ENCODE data around the gene DNAH14.

The DNAH14 gene

DNA sequence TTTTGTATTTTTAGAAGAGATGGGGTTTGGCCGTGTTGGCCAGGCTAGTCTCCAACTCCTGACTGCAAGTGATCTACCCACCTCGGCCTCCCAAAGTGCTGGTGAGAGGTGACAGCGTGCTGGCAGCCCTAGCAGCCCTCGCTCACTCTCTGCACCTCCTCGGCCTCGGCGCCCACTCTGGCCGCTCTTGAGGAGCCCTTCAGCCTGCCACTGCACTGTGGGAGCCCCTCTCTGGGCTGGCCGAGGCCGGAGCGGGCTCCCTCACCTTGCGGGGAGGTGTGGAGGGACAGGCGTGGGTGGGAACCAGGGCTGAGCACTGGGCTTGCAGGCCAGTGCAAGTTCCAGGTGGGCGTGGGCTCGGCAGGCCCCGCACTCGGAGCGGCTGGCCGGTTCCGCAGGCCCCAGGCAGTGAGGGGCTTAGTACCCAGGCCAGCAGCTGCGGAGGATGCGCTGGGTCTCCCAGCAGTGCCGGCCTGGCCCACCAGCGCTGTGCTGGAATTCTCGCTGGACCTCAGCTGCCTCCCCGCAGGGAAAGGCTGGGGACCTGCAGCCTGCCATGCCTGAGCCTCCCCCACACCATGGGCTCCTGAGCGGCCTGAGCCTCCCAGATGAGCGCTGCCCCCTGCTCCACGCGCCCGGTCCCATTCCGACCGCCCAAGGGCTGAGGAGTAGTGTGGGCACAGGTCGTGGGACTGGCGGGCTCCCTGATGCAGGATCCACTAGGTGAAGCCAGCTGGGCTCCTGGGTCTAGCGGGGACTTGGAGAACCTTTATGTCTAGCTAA lies 501.8 kb downstream of the DNAH14 start:
- Histone ChIP-seq H3K36me3 (ENCODE audit: control insufficient read depth in 1 of 2, insufficient read depth in 2 of 2, low read length in 2 of 2) (no peaks in the 10 kb centered on the region), H3K27ac (ENCODE audit: low read length) (no peak overlapping the region), H3K4me3 (ENCODE audit: low read depth in 1 of 2, low read length in 2 of 2) (no peak overlapping the region)

DNA sequence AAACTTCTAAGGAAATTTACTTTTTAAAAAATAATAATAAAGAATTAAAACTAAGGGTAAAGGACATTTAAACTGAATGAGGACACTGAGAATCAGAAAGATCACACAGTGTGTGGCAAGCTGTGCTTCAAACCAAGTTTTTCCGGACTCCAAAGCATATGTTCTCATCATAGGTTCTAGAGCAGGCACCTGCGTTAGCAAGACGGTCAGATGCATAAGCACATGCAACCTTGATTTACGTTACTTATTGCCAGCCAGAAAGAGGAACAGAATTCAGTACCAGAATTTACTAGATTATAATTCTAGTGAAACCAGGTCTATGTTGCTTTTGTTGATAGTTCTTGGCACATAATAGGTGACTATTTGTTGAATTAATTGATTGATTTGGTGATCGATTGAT lies 504.6 kb downstream of the DNAH14 start:
- H3K36me3 ChIP-seq (ENCODE audit: control insufficient read depth in 1 of 2, insufficient read depth in 2 of 2, low read length in 2 of 2), result no peaks in the 10 kb centered on the region
- H3K27me3 ChIP-seq (ENCODE audit: low read depth, low read length), result no peaks in the 10 kb centered on the region
- no peak overlapping the region for H3K4me3 ChIP-seq (ENCODE audit: low read depth in 1 of 2, low read length in 2 of 2)
- H3K9me3 ChIP-seq (ENCODE audit: control insufficient read depth in 1 of 2, low read length in 2 of 2), result no peaks in the 10 kb centered on the region
- no peaks in the 10 kb centered on the region for H3K4me1 ChIP-seq (ENCODE audit: control insufficient read depth in 1 of 2, insufficient read depth in 2 of 2, low read length in 2 of 2)
- H3K27ac ChIP-seq (ENCODE audit: low read length), result no peak overlapping the region

More for the DNA sequence above, 501.8 kb downstream of the DNAH14 start:
- H3K9me3 ChIP-seq (ENCODE audit: control insufficient read depth in 1 of 2, low read length in 2 of 2), result no peaks in the 10 kb centered on the region
- peaks cover 0 to 2% of the 10 kb centered on the region in 2 donors for H3K4me1 ChIP-seq (ENCODE audit: control insufficient read depth in 1 of 2, insufficient read depth in 2 of 2, low read length in 2 of 2)
- no peaks in the 10 kb centered on the region for H3K27me3 ChIP-seq (ENCODE audit: low read depth, low read length)

DNA sequence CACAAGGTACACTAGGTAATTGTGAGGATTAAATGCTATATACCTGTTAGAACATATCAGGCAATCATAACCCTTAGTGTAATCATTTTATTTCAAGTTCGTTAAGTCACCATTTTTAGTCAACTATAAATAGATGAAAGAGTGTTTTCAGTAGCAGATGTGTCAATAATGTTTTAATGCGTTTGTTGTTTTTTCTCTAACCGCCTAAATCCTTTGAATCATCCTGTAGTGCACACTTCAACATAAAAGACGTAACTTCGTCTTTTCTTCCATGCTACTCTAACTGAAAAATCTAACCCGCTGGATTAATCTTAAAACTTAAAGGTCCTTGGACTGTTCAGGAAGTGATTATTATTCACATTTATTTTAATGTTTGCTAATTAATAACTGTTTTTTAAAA lies 505.6 kb downstream of the DNAH14 start:
- H3K9me3 ChIP-seq (ENCODE audit: control insufficient read depth in 1 of 2, low read length in 2 of 2), result no peaks in the 10 kb centered on the region
- H3K4me1 ChIP-seq (ENCODE audit: control insufficient read depth in 1 of 2, insufficient read depth in 2 of 2, low read length in 2 of 2), result peaks cover 0 to 5% of the 10 kb centered on the region in 2 donors
- no peaks in the 10 kb centered on the region for H3K27me3 ChIP-seq (ENCODE audit: low read depth, low read length)
- H3K27ac ChIP-seq (ENCODE audit: low read length), result no peak overlapping the region
- no peak overlapping the region for H3K4me3 ChIP-seq (ENCODE audit: low read depth in 1 of 2, low read length in 2 of 2)
- no peaks in the 10 kb centered on the region for H3K36me3 ChIP-seq (ENCODE audit: control insufficient read depth in 1 of 2, insufficient read depth in 2 of 2, low read length in 2 of 2)

DNA sequence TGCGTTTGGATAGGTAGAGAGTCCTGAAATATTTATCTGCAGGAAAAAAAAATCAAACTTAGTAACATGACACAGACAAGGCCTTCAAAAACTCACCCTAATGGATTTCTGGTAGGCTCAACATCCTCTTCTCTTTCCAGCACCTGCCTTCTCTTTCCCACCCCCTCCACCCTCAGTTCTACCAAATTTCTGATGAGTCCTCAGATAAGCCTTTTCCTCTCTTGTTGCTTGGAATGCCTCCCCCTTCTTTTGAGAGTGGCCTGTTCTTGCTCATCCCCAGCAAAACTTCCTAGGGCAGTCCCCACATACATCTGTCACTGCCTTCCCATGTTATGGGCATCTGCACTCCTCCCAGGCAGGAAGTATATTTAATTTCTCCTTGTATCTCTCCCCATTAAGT lies 506.0 kb downstream of the DNAH14 start:
- H3K9me3 ChIP-seq (ENCODE audit: control insufficient read depth in 1 of 2, low read length in 2 of 2), result no peaks in the 10 kb centered on the region
- no peak overlapping the region for H3K27ac ChIP-seq (ENCODE audit: low read length)
- H3K4me3 ChIP-seq (ENCODE audit: low read depth in 1 of 2, low read length in 2 of 2), result no peak overlapping the region
- H3K4me1 ChIP-seq (ENCODE audit: control insufficient read depth in 1 of 2, insufficient read depth in 2 of 2, low read length in 2 of 2), result peaks cover 0 to 9% of the 10 kb centered on the region in 2 donors
- H3K27me3 ChIP-seq (ENCODE audit: low read depth, low read length), result no peaks in the 10 kb centered on the region
- no peaks in the 10 kb centered on the region for H3K36me3 ChIP-seq (ENCODE audit: control insufficient read depth in 1 of 2, insufficient read depth in 2 of 2, low read length in 2 of 2)

DNA sequence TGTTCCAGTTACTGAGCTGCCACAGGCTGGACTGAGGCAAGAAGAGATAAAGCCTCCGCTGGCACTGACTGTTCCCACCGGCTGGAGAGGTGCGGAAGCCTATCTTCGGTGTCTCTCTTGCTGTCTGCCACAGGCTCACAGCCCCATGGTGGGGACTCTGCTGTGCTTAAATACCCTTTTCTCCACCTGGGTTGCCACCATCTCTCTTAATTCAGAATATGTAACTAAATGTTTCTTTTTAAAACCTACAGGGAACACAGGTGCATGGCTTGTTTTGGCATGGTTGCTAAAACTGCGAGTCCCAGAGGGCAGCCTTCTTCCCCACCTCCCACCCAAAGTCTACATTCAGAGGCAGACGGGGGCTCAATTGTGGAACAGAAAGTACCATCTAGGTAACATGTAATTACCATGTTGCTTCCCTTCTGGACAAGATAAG lies 506.5 kb downstream of the DNAH14 start:
- no peak overlapping the region for H3K4me3 ChIP-seq (ENCODE audit: low read depth in 1 of 2, low read length in 2 of 2)
- no peak overlapping the region for H3K27ac ChIP-seq (ENCODE audit: low read length)
- H3K4me1 ChIP-seq (ENCODE audit: control insufficient read depth in 1 of 2, insufficient read depth in 2 of 2, low read length in 2 of 2), result peaks cover 0 to 11% of the 10 kb centered on the region in 2 donors
- no peaks in the 10 kb centered on the region for H3K27me3 ChIP-seq (ENCODE audit: low read depth, low read length)
- no peaks in the 10 kb centered on the region for H3K9me3 ChIP-seq (ENCODE audit: control insufficient read depth in 1 of 2, low read length in 2 of 2)
- no peaks in the 10 kb centered on the region for H3K36me3 ChIP-seq (ENCODE audit: control insufficient read depth in 1 of 2, insufficient read depth in 2 of 2, low read length in 2 of 2)

DNA sequence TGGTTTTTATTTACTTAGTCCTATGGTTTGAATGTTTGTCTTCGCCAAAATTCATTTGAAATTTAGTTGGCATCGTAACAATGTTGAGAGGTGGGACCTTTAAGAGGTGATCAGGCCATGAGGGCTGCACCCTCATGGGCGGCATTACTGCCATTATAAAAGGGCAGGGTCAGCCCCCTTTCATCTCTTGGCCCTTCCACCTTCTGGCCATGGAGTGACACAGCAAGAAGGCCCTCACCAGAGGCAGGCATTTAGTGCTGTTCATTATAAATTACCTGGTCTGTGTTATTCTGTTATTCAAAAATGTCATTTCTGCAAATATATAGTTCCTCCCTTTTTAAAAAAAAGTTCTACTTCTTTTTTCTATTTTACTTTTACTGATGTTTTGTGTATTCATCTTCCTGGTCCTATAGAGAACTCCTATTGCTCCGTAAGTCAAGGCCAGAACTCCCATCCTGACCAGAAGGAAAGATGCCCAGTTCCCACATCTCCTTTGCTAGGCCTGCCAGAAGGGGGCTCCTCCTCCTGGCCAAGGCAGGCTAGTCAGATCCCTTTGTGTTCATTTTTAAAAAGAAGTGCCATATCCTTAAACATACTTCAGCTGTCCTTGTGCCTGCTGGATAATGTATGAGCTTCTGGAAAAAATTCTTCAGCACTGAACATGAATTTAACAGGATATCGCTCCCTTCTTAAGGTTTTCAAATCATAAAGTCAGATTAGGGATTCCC lies 508.4 kb downstream of the DNAH14 start:
- Histone ChIP-seq H3K4me1 (ENCODE audit: control insufficient read depth in 1 of 2, insufficient read depth in 2 of 2, low read length in 2 of 2) (peaks cover 0 to 18% of the 10 kb centered on the region in 2 donors), H3K9me3 (ENCODE audit: control insufficient read depth in 1 of 2, low read length in 2 of 2) (no peaks in the 10 kb centered on the region), H3K36me3 (ENCODE audit: control insufficient read depth in 1 of 2, insufficient read depth in 2 of 2, low read length in 2 of 2) (no peaks in the 10 kb centered on the region), H3K4me3 (ENCODE audit: low read depth in 1 of 2, low read length in 2 of 2) (no peak overlapping the region), H3K27me3 (ENCODE audit: low read depth, low read length) (no peaks in the 10 kb centered on the region), H3K27ac (ENCODE audit: low read length) (no peak overlapping the region)

DNA sequence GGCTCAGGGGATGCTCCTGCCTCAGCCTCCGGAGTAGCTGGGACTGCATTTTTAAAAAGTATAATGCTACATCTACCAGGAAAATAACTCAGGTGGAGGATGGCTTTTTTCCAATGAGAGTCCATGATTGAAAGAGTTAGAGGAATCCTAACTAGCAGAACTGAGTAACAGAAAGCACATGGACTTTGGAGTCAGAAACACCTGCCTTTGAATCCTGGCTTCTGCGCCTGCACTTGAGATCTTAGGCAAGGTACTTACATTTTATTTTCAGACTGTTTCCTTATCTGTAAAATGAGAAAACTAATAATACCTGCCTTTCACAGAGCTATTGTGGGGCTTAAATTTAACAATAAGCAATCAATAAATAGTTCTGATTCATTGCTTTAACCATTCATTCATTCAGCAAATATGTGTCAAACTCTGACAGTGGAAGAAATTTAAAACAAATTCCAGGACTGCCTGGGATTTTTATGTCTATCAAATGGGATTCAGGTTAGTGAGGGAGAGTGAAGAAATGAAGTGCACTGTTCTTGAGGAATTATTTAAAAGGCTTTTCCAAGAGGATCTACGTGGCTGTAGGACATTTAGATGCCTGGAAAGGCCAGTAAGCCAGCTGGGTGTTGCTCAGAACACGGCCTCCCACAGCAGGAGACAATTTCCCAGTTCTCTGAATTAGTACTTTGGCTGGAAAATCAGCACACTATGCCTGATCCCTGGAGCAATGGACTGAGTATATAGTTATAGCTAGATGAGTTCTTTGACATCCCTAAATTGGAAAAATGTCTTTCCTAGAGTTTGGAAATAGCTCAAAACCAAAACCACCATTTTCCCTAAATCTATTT lies 511.1 kb downstream of the DNAH14 start:
- Histone ChIP-seq H3K9me3 (ENCODE audit: control insufficient read depth in 1 of 2, low read length in 2 of 2) (no peaks in the 10 kb centered on the region), H3K27me3 (ENCODE audit: low read depth, low read length) (no peaks in the 10 kb centered on the region), H3K4me1 (ENCODE audit: control insufficient read depth in 1 of 2, insufficient read depth in 2 of 2, low read length in 2 of 2) (peaks cover 4 to 35% of the 10 kb centered on the region in 2 donors), H3K36me3 (ENCODE audit: control insufficient read depth in 1 of 2, insufficient read depth in 2 of 2, low read length in 2 of 2) (no peaks in the 10 kb centered on the region), H3K27ac (ENCODE audit: low read length) (peak overlapping the region; percentile 62), H3K4me3 (ENCODE audit: low read depth in 1 of 2, low read length in 2 of 2) (no peak overlapping the region)

DNA sequence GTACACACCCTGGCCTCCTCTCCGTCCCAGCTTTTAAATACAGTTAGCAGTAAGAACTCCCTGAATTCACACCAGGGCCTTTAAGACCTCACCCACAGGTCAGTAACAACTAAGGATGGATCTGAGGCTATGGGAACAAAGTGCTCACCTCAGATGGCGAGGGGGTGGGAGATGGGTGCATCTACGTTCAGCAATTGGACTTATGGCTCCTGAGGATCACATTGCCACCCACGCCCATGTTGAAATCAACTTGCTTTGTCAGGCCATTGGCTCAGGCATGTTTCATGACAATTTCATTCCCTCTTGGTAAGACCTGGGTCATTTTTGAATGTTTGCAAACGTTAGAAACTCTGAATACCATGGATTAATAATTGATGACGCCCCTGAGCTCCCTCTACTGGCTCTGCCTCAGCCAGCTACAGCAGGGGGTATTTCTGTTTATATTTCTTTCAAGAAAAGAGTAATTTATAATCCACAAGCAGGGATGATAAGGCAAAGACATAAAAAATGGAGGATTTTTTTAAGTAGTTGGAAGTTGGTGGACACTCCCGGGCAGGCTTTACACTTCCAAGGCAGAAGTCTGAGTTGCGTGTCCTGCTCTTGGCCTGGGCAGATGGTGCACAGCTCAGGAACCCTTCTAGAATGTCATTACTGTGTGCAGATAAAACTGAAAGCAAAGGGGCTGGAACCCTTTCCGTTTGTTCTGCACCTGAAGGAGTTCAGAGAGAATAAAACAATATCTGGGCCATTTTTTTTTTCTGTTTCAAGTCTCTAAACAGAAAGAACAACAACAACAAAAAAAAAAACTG lies 512.0 kb downstream of the DNAH14 start:
- Histone ChIP-seq H3K9me3 (ENCODE audit: control insufficient read depth in 1 of 2, low read length in 2 of 2) (no peaks in the 10 kb centered on the region), H3K36me3 (ENCODE audit: control insufficient read depth in 1 of 2, insufficient read depth in 2 of 2, low read length in 2 of 2) (no peaks in the 10 kb centered on the region), H3K4me3 (ENCODE audit: low read depth in 1 of 2, low read length in 2 of 2) (no peak overlapping the region), H3K4me1 (ENCODE audit: control insufficient read depth in 1 of 2, insufficient read depth in 2 of 2, low read length in 2 of 2) (peaks cover 8 to 44% of the 10 kb centered on the region in 2 donors), H3K27ac (ENCODE audit: low read length) (peak overlapping the region; percentile 62), H3K27me3 (ENCODE audit: low read depth, low read length) (no peaks in the 10 kb centered on the region)

DNA sequence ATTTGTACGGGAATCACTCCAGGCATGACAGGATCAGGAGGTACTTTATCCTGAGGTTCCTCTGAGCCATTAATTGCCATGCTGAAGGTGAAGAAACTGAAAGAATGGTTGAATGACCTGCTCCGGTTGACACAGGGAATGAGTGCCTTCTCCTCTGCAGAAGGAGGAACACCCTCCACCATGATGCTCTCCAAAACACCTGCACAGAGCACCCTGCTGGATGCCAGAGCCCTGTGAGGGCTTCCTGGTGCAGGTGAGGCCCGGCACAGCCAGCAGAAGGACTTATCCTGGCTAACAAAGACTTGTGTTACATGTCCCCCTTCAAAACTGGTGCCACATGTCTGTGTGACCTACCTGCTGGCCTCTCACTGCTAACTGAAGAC lies 512.6 kb downstream of the DNAH14 start:
- Histone ChIP-seq H3K9me3 (ENCODE audit: control insufficient read depth in 1 of 2, low read length in 2 of 2) (no peaks in the 10 kb centered on the region), H3K27ac (ENCODE audit: low read length) (peak overlapping the region; percentile 47), H3K36me3 (ENCODE audit: control insufficient read depth in 1 of 2, insufficient read depth in 2 of 2, low read length in 2 of 2) (no peaks in the 10 kb centered on the region), H3K4me1 (ENCODE audit: control insufficient read depth in 1 of 2, insufficient read depth in 2 of 2, low read length in 2 of 2) (peaks cover 14 to 50% of the 10 kb centered on the region in 2 donors), H3K4me3 (ENCODE audit: low read depth in 1 of 2, low read length in 2 of 2) (no peak overlapping the region), H3K27me3 (ENCODE audit: low read depth, low read length) (no peaks in the 10 kb centered on the region)

DNA sequence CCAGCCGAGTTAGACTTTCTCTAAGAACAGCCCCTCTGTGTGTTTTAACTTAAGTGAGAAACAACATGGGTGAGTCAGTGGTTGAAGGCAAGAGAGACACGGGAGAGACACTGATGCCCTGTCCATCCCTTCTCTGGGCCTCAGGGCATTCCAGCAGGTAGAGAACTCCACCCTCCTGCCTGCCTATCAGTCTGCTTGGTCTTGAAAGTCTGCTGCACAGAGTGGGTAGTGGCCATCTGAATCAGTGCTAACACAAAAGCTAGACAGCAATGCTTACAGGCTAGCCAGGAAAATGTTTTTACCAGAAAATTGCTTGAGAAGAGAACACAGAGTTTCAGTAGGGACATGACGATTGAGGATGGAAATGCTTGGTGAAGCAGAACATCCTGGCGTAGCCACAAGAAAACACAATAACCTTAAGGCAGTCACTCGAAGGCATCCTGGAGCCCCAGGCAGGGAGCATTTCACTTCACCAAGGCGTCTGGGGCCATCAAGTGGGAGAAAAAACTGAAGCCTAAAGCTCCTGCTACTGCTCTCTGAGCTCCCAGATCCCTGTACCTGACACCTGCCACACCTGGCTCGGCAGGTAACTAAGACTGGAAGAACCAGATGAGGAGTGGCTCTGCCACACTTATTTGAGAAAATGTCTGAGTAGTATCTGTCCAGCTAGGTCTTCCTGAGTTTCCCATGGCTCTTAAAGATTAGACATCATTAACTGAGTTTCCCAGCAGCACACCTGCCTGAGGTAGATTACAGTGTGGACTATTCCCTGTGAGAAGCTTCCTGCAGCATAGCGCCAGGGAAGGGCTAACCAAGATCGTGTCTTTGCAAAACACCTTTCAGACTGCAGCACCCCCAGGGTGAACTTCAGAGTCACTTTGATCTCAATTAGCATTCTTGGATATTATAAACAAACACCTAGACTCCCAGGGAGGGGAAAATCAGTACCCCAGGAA lies 516.4 kb downstream of the DNAH14 start:
- no peaks in the 10 kb centered on the region for H3K9me3 ChIP-seq (ENCODE audit: control insufficient read depth in 1 of 2, low read length in 2 of 2)
- peak overlapping the region; percentile 88 for H3K27ac ChIP-seq (ENCODE audit: low read length)
- H3K4me3 ChIP-seq (ENCODE audit: low read depth in 1 of 2, low read length in 2 of 2), result peak overlapping the region in 1 of 2 donors; percentile 45
- H3K27me3 ChIP-seq (ENCODE audit: low read depth, low read length), result no peaks in the 10 kb centered on the region
- peaks cover 19 to 56% of the 10 kb centered on the region in 2 donors for H3K4me1 ChIP-seq (ENCODE audit: control insufficient read depth in 1 of 2, insufficient read depth in 2 of 2, low read length in 2 of 2)
- H3K36me3 ChIP-seq (ENCODE audit: control insufficient read depth in 1 of 2, insufficient read depth in 2 of 2, low read length in 2 of 2), result no peaks in the 10 kb centered on the region

All from muscle layer of duodenum (tissue), 2 donors.